ENCODE data around the gene ATP5F1B. TPM values are rescaled to one million over a fixed set of nuclear protein-coding genes. Genes with fewer than 3 reads are reported as not detected.
A peak's percentile ranks its signal among the peaks of the same experiment; 100 is the strongest.

The ATP5F1B gene
- polyA plus RNA-seq, 2 of the 4 experiments (the other 2 are of a cell fraction): 778 to 1,500 TPM

DNA sequence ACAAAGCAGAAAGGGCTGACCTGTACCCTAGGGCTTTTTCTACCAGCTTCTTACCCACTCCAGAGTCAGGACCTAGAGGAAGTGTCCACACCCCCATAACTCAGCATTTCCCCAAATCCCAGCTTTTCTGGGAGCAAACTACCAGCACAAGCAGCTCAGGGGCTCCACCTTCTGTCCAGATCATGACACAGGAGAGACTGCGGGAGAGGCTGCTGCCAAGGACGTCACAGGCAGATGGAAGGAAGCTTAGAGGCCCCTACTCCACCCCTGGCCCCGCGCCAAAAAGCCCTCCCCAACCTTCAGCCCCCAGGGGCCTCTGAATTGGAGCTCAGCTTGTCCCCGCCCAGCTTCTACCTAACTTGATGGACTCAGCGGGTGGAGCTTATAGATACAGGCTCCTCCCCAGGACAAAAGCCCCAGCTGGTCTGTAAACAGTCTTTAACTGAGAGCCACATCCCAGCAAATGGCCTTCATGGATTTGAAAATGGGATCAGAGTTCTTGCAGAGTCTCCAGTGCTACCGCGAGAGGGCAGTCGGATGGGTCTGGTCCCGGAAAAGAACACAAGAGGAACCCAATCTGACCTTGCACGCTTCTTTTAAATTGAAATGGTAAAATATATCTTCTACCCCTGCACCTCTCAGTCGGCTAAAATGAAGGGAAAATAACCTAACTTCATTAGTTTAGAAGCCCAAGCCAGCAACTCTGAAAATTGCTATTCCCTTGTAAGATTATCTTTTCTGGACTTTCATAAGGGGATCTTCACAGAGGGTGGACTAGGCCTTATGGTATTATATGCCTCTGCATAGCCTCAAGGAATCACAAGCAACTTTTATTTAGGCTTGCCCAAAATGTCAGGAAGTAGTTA is 8.9 kb downstream of the ATP5F1B start (continued):
- no peak for TF ChIP-seq RFX5 (IDR thresholded peaks at IDR 0.05)
- 0 out of 2 replicates have a peak, but pooled peaks have one; percentile 28 for TF ChIP-seq GATA3 (IDR thresholded peaks at IDR 0.05; ENCODE audit: borderline replicate concordance)
- TF ChIP-seq ESRRA (IDR thresholded peaks at IDR 0.05; ENCODE audit: borderline replicate concordance, low read length): no peak
- TF ChIP-seq FOSB (CRISPR knock-in tag; IDR thresholded peaks at IDR 0.05): no peak
- TF ChIP-seq, protein P1, sequence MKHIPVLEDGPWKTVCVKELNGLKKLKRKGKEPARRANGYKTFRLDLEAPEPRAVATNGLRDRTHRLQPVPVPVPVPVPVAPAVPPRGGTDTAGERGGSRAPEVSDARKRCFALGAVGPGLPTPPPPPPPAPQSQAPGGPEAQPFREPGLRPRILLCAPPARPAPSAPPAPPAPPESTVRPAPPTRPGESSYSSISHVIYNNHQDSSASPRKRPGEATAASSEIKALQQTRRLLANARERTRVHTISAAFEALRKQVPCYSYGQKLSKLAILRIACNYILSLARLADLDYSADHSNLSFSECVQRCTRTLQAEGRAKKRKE (CRISPR knock-in tag; IDR thresholded peaks at IDR 0.05; ENCODE audit: low read depth): no peak
- TF ChIP-seq KDM5A (IDR thresholded peaks at IDR 0.05): no peak
- peak; percentile 68 for TF ChIP-seq CHD2 (IDR thresholded peaks at IDR 0.05; ENCODE audit: low read length, partially characterized antibody)
- no peak for TF ChIP-seq EHMT2 (IDR thresholded peaks at IDR 0.05; ENCODE audit: low read depth)
- TF ChIP-seq, protein P2, sequence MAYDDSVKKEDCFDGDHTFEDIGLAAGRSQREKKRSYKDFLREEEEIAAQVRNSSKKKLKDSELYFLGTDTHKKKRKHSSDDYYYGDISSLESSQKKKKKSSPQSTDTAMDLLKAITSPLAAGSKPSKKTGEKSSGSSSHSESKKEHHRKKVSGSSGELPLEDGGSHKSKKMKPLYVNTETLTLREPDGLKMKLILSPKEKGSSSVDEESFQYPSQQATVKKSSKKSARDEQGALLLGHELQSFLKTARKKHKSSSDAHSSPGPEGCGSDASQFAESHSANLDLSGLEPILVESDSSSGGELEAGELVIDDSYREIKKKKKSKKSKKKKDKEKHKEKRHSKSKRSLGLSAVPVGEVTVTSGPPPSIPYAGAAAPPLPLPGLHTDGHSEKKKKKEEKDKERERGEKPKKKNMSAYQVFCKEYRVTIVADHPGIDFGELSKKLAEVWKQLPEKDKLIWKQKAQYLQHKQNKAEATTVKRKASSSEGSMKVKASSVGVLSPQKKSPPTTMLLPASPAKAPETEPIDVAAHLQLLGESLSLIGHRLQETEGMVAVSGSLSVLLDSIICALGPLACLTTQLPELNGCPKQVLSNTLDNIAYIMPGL (CRISPR knock-in tag; IDR thresholded peaks at IDR 0.05; ENCODE audit: borderline replicate concordance): no peak
- peak; percentile 51; the same call in 2 of the 3 replicates for TF ChIP-seq SMC3 (IDR thresholded peaks at IDR 0.05)
- TF ChIP-seq, protein P3, sequence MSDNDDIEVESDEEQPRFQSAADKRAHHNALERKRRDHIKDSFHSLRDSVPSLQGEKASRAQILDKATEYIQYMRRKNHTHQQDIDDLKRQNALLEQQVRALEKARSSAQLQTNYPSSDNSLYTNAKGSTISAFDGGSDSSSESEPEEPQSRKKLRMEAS (IDR thresholded peaks at IDR 0.05): peak; percentile 55

- TF ChIP-seq HOXB13 (CRISPR knock-in tag; IDR thresholded peaks at IDR 0.05; ENCODE audit: low read depth) (no peak), FOSL2 (IDR thresholded peaks at IDR 0.05) (no peak), FOSL2 (CRISPR knock-in tag; IDR thresholded peaks at IDR 0.05) (0 out of 2 replicates have a peak, but pooled peaks have one; percentile 22), BHLHE40 (IDR thresholded peaks at IDR 0.05; ENCODE audit: low read depth, low read length) (no peak), MAFK (IDR thresholded peaks at IDR 0.05; ENCODE audit: partially characterized antibody) (peak; percentile 72), POLR2A (IDR thresholded peaks at IDR 0.05; ENCODE audit: low read length) (peak; percentile 55), KDM5A (IDR thresholded peaks at IDR 0.05) (no peak)
- TF ChIP-seq, protein P4, sequence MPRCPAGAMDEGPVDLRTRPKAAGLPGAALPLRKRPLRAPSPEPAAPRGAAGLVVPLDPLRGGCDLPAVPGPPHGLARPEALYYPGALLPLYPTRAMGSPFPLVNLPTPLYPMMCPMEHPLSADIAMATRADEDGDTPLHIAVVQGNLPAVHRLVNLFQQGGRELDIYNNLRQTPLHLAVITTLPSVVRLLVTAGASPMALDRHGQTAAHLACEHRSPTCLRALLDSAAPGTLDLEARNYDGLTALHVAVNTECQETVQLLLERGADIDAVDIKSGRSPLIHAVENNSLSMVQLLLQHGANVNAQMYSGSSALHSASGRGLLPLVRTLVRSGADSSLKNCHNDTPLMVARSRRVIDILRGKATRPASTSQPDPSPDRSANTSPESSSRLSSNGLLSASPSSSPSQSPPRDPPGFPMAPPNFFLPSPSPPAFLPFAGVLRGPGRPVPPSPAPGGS (IDR thresholded peaks at IDR 0.05): peak; percentile 2; the same call in 1 of the 3 replicates
- TF ChIP-seq, protein P3 (IDR thresholded peaks at IDR 0.05): peak; percentile 5; the same call in 1 of the 2 replicates
- Histone ChIP-seq H3K27ac (peak overlapping the region; percentile 89 to 97), H3K4me2 (peak overlapping the region; percentile 97), H3K4me1 (peaks cover 40% of the 10 kb centered on the region), H3K4me3 (peak overlapping the region; percentile 80), H3K9me3 (no peaks in the 10 kb centered on the region)
- ATAC-seq: peak; percentile 75 to 87
- peak; percentile 91 to 96 for DNase-seq (ENCODE audit: low read depth in 1 of 2, low spot score in 1 of 2)
- FAIRE-seq: no peak
- ChIA-PET POLR2A (interaction anchor here (0.7 to 3.9 kb wide), 10 partner anchors 10 to 532 kb away, joined by 3 to 57 read pairs (median 4); partner anchors contain the start of genes ATP5F1B, NACA, PA2G4 and PTGES3), CTCF (interaction anchor here (0.5 to 4.3 kb wide), 66 partner anchors 8 to 926 kb away, joined by 3 to 74 read pairs (median 6); partner anchors contain the start of genes ATP5F1B, PTGES3 and RBMS2)
- WGBS (ENCODE audit: missing lambda C conversion rate): under 1% methylated on average over 20 of the region's 20 CpGs
Observed at GRCh38 chr12:56635806-56636674, 9.7 kb downstream of the ATP5F1B start.
